Testis (tissue), 3 donors: ENCODE data around the gene PDXDC1. TPM values are rescaled to one million over a fixed set of nuclear protein-coding genes. Genes with fewer than 3 reads are reported as not detected.

Source experiments
- DNase-seq: peaks from one replicate; pipeline ENCODE4 v3.0.0-alpha.2; 2019
- H3K27ac ChIP-seq, 2 donors: fragments of 200-600 bp; sonication (generic); one replicate each; pipeline ENCODE4 v1.5.1; 2019
- H3K27me3 ChIP-seq: fragments of 200-600 bp; sonication (generic); one replicate; pipeline ENCODE4 v1.5.1; 2019
- H3K36me3 ChIP-seq: fragments of 200-600 bp; sonication (generic); one replicate; pipeline ENCODE4 v1.5.1; 2017; ENCODE audit warnings: low read depth; ENCODE audit errors: missing control alignments
- H3K4me1 ChIP-seq: fragments of 200-600 bp; sonication (generic); one replicate; pipeline ENCODE4 v1.5.1; 2019
- H3K4me3 ChIP-seq, 2 donors: fragments of 200-600 bp; sonication (generic); one replicate each; pipeline ENCODE4 v1.5.1; 2017 to 2019
- H3K9me3 ChIP-seq: fragments of 200-600 bp; sonication (generic); one replicate; pipeline ENCODE4 v1.5.1; 2017
- POLR2A ChIP-seq: fragments of 450-650 bp; IDR thresholded peaks from one replicate; pipeline ENCODE4 v1.6.1; 2017; ENCODE audit warnings: antibody characterized with exemption, mild to moderate bottlenecking, moderate library complexity
- WGBS, 2 donors: methylation state at CpG; one replicate each; pipeline ENCODE4 v1.1.5; 2018; 5-methylcytosine and 5-hydroxymethylcytosine counted together
- intact Hi-C: fragments of 100-400 bp; cut with DNase I; formaldehyde crosslinking; loops from one replicate; pipeline ENCODE4 v1.15.1; 2023; ENCODE audit warnings: low total_unique reads
- polyA plus RNA-seq: library from polyadenylated mRNA; stranded (reverse); fragments of 350-450 nt; fragmentation: Illumina TruSeq; extraction: RNeasy Lipid Tissue Mini Kit (QIAGEN cat#74804); gene quantifications from one replicate; pipeline ENCODE4 v1.2.3, GENCODE V29; 2014; ENCODE audit warnings: low read depth, low replicate concordance; ENCODE audit not compliant: insufficient read depth
- total RNA-seq, 2 donors: library from RNA; depleted of rRNA; stranded (reverse); fragments of >200 nt; gene quantifications; one replicate each; pipeline ENCODE4 v1.2.3, GENCODE V29; 2016
- TF ChIP-seq, protein P1 (sequence below), 3 experiments: fragments of 450-650 bp in 2 of 3; fragments of 200-600 bp in 1 of 3; sonication (generic) in 1 of 3; IDR thresholded peaks; one replicate each; pipeline ENCODE4 v1.5.1; 2016 to 2019; ENCODE audit warnings: antibody characterized with exemption in 3 of 3, mild to moderate bottlenecking in 2 of 3, moderate library complexity in 1 of 3

PDXDC1 gene
- total and polyA plus RNA-seq, 3 donors from 2014 or later = 171 to 257 (median 247) TPM

GRCh38 chr16:15031179-15031578 lies 56.4 kb downstream of the PDXDC1 start:
- Histone ChIP-seq H3K9me3 (no peaks in the 10 kb centered on the region), H3K4me1 (peaks cover 8% of the 10 kb centered on the region), H3K27me3 (no peaks in the 10 kb centered on the region), H3K4me3 (no peak overlapping the region), H3K36me3 (no peaks in the 10 kb centered on the region), H3K27ac (no peak overlapping the region)
- intact Hi-C loops = no loop called here
- TF ChIP-seq, protein P1, sequence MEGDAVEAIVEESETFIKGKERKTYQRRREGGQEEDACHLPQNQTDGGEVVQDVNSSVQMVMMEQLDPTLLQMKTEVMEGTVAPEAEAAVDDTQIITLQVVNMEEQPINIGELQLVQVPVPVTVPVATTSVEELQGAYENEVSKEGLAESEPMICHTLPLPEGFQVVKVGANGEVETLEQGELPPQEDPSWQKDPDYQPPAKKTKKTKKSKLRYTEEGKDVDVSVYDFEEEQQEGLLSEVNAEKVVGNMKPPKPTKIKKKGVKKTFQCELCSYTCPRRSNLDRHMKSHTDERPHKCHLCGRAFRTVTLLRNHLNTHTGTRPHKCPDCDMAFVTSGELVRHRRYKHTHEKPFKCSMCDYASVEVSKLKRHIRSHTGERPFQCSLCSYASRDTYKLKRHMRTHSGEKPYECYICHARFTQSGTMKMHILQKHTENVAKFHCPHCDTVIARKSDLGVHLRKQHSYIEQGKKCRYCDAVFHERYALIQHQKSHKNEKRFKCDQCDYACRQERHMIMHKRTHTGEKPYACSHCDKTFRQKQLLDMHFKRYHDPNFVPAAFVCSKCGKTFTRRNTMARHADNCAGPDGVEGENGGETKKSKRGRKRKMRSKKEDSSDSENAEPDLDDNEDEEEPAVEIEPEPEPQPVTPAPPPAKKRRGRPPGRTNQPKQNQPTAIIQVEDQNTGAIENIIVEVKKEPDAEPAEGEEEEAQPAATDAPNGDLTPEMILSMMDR (IDR thresholded peaks at IDR 0.05) = no peak
- no peak for TF ChIP-seq POLR2A
- no peak for DNase-seq
- 90 to 100% methylated on average over 2 of the region's 2 CpGs for WGBS, 2 donors

DNA sequence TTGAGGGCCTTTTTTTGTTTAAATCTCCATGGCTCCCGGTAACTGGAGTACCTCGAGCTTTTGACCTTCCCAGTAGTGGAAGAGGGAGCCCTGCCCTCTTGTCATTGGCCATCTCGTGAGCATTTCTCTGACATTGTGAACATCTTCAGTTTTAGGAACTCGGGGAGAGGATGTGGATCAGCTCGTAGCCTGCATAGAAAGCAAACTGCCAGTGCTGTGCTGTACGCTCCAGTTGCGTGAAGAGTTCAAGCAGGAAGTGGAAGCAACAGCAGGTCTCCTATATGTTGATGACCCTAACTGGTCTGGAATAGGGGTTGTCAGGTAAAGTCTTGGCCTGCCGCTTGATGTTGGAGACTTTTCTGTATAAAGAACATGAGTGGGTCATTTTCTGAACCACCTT lies 56.8 kb downstream of the PDXDC1 start:
- 92 to 94% methylated on average over 8 of the region's 8 CpGs for WGBS, 2 donors
- Histone ChIP-seq H3K27me3 (no peaks in the 10 kb centered on the region), H3K4me1 (peaks cover 8% of the 10 kb centered on the region), H3K9me3 (no peaks in the 10 kb centered on the region), H3K4me3 (no peak overlapping the region), H3K36me3 (no peaks in the 10 kb centered on the region), H3K27ac (no peak overlapping the region)
- DNase-seq = no peak
- no peak for TF ChIP-seq POLR2A
- TF ChIP-seq, protein P1 (IDR thresholded peaks at IDR 0.05) = no peak
- intact Hi-C loops = no loop called here

DNA sequence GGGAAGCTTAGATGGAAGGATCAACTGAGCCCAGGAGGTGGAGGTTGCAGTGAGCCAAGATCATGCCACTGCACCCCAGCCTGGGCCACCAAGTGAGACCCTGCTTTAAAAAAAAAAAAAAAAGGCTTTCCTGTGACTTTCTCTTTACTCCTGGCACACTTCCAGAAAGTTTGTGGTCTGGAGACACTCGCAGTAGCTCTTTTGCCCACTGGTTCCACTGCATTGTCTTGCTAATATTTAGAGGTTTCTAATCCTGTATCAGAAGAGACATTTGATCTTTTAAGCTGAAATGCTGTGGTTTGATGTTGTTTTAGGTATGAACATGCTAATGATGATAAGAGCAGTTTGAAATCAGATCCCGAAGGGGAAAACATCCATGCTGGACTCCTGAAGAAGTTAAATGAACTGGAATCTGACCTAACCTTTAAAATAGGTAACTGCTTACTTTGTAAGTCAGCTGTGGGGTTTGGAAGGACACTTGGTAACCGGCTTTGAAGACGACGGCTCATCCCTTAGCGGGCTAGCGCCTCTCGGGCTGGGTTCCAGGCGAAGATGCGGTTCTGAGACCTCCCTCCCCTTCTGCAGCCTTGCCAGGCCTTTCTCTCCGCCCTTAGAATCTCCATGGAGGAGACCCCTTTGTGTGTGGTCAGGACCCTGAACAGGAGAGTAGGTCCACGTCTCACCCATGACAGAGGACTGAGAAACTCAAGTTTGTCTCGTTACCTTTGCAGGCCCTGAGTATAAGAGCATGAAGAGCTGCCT lies 57.9 kb downstream of the PDXDC1 start:
- no peaks in the 10 kb centered on the region for H3K36me3 ChIP-seq
- no peak overlapping the region for H3K4me3 ChIP-seq
- no peak overlapping the region for H3K27ac ChIP-seq
- no peak for DNase-seq
- peaks cover 8% of the 10 kb centered on the region for H3K4me1 ChIP-seq
- intact Hi-C loops = no loop called here
- H3K9me3 ChIP-seq = no peaks in the 10 kb centered on the region
- no peaks in the 10 kb centered on the region for H3K27me3 ChIP-seq
- 87 to 89% methylated on average over 13 of the region's 13 CpGs for WGBS, 2 donors
- TF ChIP-seq, protein P1 (IDR thresholded peaks at IDR 0.05) = no peak
- TF ChIP-seq POLR2A = no peak

DNA sequence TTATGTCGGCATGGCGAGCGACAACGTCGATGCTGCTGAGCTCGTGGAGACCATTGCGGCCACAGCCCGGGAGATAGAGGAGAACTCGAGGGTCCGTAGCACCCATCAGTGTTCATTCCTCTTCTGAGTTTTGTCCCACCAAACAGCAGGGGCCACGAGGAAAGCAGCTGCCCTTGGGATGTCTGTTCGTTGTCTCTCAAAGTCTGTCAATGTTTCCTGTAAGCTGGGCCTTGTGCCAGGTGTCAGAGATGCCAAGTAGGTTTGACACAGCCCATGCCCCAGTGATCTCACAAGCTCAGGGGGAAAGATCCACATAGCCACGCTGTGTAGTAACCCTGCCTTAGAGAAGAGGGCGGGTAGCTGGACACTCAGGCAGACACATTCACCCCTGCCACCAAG lies 58.5 kb downstream of the PDXDC1 start:
- Histone ChIP-seq H3K4me3 (no peak overlapping the region), H3K27me3 (no peaks in the 10 kb centered on the region), H3K4me1 (peaks cover 7% of the 10 kb centered on the region), H3K36me3 (no peaks in the 10 kb centered on the region), H3K9me3 (no peaks in the 10 kb centered on the region), H3K27ac (no peak overlapping the region)
- DNase-seq = no peak
- intact Hi-C loops = no loop called here
- no peak for TF ChIP-seq POLR2A
- TF ChIP-seq, protein P1 (IDR thresholded peaks at IDR 0.05) = no peak
- WGBS, 2 donors = 86 to 92% methylated on average over 13 to 14 of the region's 14 CpGs
